ENCODE measurements around the gene SNRNP70. TPM values are rescaled to one million over a fixed set of nuclear protein-coding genes. Genes with fewer than 3 reads are reported as not detected.
"Not testable (repeated sequence)": the region's sequence is repeated elsewhere in the genome, so short reads cannot be mapped to it uniquely, and the experiment has no call there.

SNRNP70 gene
- total RNA-seq, 3 donors from 2014 or later = 222 to 444 (median 316) TPM

DNA sequence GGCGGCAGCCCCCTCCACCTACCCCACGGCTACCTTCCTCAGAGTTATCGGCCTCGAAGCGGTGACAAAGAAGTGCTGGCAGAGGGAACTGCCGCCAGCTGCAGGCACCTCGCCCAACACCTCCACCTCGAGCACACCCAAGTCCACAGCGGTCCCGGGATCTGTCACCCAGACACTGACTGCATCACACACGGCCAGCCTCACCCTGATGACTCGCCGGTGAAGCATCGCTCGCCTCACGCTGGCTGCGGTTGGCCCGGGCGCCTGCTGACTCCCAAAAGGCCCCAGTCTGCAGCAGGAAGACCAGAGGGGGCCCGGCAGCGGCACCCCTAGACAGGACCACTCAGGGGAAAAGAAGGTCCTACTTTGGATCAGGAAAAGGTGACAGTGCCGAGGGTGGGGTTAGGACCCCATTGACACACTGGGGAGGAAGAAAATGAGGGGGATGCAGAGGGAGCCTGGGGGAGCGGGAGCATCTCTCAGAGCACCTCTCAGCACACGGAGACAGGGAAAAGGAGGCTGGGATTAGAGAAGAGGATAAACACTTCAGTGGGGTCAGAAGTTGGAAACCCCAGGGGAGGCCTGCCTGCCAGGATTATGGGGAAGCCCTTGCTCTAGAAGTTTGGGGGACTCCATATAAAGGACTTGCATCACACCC, 34.7 kb upstream of the SNRNP70 start:
- DNase-seq (ENCODE audit: low spot score in 2 of 2); intact Hi-C loops (cut with DNase I; ENCODE audit: low total_unique reads); H3K27me3 ChIP-seq; H3K9me3 ChIP-seq; H3K4me3 ChIP-seq; H3K27ac ChIP-seq; H3K36me3 ChIP-seq; H3K4me1 ChIP-seq: not testable (repeated sequence)

DNA sequence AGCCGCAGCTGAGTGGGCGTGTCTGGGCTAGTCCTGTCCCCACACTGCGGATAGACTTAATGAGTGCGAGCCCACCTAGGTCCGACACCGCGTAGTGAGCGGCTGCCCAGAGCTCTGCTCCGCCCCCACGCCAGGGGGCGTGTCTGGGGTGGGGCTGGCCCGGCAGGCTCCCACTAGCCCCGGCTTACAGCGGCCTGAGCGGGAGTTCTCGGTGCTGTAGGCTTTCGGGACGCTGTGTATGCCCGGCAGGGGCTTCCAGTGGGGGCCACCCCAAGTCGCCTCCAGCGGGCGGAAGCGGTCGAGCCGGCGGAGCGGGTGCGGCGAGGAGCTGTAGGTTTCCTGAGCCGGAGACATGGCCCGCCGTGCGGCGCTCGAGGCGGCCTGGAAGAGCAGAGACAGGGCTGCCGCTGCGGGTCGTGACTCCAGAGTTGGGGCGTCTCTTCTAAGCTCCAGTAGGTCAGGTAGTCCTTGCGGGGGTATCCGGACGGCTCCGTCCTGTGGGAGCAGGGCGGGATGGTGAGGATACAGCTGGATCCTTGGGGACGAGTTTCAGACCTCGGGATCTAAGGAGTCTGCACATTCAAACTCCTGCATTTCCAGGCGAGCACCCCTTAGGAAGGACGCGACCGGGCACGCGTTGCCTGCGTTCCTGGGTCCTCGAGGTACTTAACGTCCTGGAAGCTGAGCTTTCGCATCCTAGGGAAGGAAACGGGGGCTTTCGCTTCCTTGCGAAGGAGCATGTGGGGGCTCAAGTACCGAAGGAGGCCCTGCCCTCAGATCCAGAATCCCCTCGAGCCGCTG, 28.9 kb upstream of the SNRNP70 start:
- no peaks in the 10 kb centered on the region for H3K36me3 ChIP-seq
- no peaks in the 10 kb centered on the region for H3K4me1 ChIP-seq
- H3K27me3 ChIP-seq = peaks cover 0 to 7% of the 10 kb centered on the region in 2 donors
- peak in 1 of 2 donors; percentile 33 for DNase-seq (ENCODE audit: low spot score in 2 of 2)
- intact Hi-C loops (cut with DNase I; ENCODE audit: low total_unique reads) = no loop called here
- TF ChIP-seq POLR2AphosphoS5 (IDR thresholded peaks at IDR 0.05) (no peak), POLR2A (IDR thresholded peaks at IDR 0.05) (no peak)
- TF ChIP-seq, protein P1, sequence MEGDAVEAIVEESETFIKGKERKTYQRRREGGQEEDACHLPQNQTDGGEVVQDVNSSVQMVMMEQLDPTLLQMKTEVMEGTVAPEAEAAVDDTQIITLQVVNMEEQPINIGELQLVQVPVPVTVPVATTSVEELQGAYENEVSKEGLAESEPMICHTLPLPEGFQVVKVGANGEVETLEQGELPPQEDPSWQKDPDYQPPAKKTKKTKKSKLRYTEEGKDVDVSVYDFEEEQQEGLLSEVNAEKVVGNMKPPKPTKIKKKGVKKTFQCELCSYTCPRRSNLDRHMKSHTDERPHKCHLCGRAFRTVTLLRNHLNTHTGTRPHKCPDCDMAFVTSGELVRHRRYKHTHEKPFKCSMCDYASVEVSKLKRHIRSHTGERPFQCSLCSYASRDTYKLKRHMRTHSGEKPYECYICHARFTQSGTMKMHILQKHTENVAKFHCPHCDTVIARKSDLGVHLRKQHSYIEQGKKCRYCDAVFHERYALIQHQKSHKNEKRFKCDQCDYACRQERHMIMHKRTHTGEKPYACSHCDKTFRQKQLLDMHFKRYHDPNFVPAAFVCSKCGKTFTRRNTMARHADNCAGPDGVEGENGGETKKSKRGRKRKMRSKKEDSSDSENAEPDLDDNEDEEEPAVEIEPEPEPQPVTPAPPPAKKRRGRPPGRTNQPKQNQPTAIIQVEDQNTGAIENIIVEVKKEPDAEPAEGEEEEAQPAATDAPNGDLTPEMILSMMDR (IDR thresholded peaks at IDR 0.05) = no peak
- no peak overlapping the region for H3K27ac ChIP-seq
- H3K9me3 ChIP-seq = no peaks in the 10 kb centered on the region
- peak overlapping the region; percentile 44 to 83 (median 57) for H3K4me3 ChIP-seq

DNA sequence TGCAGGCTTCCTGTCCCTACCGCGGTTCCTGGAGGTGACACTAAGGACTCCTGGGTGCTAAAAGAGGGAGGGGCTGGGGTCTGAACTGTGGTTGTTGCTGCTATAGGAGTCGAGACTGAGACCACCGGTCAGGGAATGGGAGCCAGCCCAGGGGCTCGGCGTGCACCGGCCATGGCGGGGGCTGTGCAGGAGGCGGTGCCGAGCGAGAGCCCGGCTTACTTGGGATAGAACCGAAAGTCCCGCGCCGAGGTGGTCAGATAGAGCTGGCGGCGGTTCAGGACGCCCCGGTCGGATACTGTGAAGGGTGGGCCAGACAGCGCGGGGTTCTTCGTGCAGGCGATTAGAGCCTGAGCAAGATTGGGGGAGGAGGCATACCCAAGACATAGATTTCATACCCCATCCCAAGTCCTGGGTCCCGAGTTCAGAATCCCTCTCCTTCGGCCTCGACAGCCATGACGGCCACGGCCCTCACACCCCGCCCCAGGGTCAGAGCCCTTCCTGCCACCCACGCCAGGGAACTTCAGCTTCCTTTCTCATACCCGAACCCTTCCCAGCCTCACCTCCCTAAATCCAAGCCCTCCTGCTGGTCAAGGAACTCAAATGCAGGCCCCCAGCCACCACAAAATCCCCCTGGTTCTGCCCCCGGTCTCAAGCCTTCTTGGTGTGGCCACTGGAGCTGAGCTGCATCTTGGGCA, 28.2 kb upstream of the SNRNP70 start:
- H3K4me1 ChIP-seq; H3K36me3 ChIP-seq; H3K27ac ChIP-seq; H3K9me3 ChIP-seq; H3K27me3 ChIP-seq; intact Hi-C loops (cut with DNase I; ENCODE audit: low total_unique reads); DNase-seq (ENCODE audit: low spot score in 2 of 2): not testable (repeated sequence)
- peak overlapping the region; percentile 44 to 83 (median 57) for H3K4me3 ChIP-seq

DNA sequence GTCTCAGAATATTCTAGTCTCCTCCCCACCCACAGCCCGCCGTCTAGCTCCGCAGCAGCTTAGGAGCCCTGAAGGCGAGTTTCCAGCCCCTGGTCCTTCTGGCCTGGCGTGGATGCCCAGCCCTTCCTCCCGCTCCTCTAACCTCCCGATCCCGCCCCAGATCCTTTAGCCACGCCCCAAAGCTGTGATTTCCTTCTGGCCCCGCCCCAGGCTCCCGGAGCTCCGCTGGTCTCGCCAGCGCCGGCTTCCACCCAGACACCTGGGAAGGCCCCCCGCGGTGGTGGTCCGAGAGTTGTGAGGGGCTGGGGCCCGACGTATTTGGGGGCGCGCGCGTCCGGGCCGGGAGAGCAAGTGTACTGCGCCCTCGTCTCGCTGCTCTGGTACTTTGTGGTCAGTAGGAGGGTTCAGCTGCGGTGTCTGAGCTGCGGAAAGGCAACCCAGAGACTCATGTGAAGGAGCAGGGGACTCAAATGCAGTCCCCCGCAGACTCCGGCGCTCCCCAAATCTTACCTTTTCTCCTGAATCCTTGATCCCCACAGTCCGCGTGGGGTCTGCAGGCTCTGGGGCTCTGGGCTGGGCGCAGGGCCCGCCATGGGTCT, 27.5 kb upstream of the SNRNP70 start, which contains the start of gene CGB7:
Gene CGB7 (minus strand): TSS at position 114 of the 599 bp plus-strand sequence. CDS start 2,374 bp downstream, outside the sequence.
- intact Hi-C loops (cut with DNase I; ENCODE audit: low total_unique reads) = no loop called here
- DNase-seq (ENCODE audit: low spot score in 2 of 2) = peak in 1 of 2 donors; percentile 56
- Histone ChIP-seq H3K9me3 (no peaks in the 10 kb centered on the region), H3K4me3 (peak within 1 kb of the TSS; percentile 44 to 83 (median 57)), H3K27ac (no peak within 1 kb of the TSS), H3K27me3 (peaks cover 0 to 7% of the 10 kb centered on the region in 2 donors), H3K36me3 (no peaks in the 10 kb centered on the region), H3K4me1 (no peaks in the 10 kb centered on the region)
- no peak for TF ChIP-seq POLR2AphosphoS5 (IDR thresholded peaks at IDR 0.05)
- no peak for TF ChIP-seq POLR2A (IDR thresholded peaks at IDR 0.05)
- TF ChIP-seq, protein P1 (IDR thresholded peaks at IDR 0.05) = no peak

DNA sequence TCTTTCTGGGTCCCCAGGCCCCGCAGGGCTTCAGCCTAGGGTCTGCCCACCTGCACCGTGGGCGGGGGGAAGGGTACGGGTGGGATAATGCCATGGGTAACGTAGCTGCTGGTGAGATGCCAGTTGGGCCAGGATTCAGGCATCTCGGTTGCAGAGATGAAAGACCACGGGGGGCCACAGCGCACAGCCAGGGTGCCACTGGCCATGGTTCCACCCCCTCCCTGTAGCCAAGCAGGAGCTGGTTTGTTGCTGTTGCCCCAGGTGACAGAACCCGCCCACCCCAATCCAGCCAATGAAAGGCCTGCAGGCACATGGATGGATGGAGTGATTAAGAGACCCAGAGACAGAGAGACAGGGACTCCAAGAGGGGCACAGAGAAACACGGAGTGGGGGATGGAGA, 26.7 kb upstream of the SNRNP70 start:
- Histone ChIP-seq H3K27me3 (peaks cover 0 to 7% of the 10 kb centered on the region in 2 donors), H3K4me3 (peak overlapping the region in 1 of 3 donors; percentile 57), H3K27ac (no peak overlapping the region), H3K36me3 (no peaks in the 10 kb centered on the region), H3K4me1 (no peaks in the 10 kb centered on the region), H3K9me3 (no peaks in the 10 kb centered on the region)
- DNase-seq (ENCODE audit: low spot score in 2 of 2) = peak in 1 of 2 donors; percentile 63
- TF ChIP-seq POLR2A (IDR thresholded peaks at IDR 0.05) (no peak), POLR2AphosphoS5 (IDR thresholded peaks at IDR 0.05) (no peak)
- TF ChIP-seq, protein P1 (IDR thresholded peaks at IDR 0.05) = no peak
- intact Hi-C loops (cut with DNase I; ENCODE audit: low total_unique reads) = no loop called here
